ENCODE measurements around the gene FAM72B.
"Not testable (repeated sequence)": the region's sequence is repeated elsewhere in the genome, so short reads cannot be mapped to it uniquely, and the experiment has no call there.

FAM72B gene

DNA sequence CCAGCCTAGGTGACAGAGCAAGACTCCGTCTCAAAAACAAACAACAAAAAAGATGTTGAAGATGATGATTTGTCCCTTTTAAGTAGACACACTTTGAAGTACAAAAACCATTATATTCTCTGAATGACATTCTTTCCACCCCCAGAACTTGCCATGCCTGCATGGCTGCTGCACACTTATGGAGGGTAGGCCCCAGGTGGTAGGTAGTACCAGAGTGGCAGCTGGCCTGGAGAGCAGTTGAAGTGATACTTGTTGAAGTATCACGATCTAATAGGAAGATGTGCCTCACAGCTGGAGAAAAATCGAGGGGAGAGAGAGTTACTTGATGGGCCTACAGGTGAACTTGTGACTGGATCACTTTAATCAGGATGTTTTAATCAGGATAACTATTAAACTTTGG lies 15.6 kb upstream of the FAM72B start:
- not testable (repeated sequence) for DNase-seq

DNA sequence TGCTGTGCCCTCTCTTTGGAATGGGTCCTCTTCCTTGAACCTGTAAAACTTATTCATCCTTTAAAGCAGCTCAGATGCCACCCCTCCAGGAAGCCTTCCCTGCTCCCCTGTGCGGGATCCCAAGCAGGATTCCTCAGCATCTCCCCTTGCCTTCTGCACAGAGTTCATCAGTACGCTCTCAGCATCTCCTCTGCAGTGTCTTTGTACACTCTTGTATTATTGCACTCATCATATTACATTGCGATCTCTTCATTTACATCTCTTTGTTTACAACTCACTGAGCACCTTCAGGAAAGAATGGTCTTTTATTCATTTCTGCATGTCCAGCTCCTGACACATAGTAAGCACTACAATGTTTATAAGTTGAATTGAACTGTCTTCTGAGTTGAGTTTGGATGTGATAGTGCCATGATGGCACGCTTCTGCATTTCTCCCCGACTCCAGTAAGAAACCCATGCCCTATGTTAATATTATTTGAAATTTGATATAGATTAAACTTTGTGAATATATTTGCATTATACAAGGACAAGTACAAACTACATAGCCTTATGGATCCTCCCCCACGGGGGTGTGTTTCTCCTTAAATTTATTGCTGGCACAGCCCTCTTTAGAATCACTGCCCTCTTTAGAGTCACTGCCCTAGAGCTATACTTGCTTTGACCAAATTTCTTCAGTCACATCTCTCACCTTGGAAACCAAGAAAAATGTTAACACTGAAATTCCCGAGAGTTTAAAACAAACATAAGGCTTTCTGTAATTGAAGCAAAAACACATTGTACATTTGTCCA lies 13.1 kb upstream of the FAM72B start:
- DNase-seq: not testable (repeated sequence)

DNA sequence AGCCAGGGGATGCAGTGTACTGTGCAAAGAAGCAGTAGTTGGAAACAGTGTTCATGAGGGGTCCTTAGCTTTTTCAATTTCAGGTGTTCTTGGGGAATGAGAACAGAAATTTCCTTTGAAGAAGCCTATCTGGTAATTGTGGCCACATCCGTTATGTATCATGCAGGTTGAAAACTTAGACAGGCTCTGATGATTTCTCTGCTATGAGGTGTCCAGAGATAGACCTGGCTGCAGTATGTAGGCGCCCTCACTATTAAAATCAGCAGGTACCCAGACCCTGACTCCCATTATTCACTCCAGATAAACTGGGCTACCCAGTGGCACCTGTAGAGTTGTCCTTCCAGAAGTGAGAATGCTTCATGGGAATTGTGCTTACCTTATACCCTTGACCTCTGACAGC lies 8.4 kb upstream of the FAM72B start:
- not testable (repeated sequence) for DNase-seq

DNA sequence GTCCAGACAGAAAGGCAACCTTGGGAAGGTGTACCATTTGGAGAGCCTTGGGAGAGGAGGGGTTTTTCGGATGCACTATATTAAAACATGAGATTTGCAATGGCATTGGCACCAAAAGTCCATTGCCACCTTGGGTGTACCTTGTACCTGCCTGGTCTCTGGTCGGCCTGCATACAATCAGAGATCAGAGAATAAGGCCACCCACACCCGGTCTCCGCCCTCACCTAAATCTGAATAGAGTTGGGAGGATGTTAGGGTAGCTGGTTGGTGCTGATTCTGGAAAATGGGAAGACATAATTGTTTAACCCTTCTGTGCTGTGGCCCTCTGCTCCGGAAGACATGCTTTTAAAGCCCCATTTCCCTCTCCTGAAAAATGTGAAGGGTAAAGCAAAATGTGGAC lies 3.8 kb upstream of the FAM72B start:
- not testable (repeated sequence) for DNase-seq

DNA sequence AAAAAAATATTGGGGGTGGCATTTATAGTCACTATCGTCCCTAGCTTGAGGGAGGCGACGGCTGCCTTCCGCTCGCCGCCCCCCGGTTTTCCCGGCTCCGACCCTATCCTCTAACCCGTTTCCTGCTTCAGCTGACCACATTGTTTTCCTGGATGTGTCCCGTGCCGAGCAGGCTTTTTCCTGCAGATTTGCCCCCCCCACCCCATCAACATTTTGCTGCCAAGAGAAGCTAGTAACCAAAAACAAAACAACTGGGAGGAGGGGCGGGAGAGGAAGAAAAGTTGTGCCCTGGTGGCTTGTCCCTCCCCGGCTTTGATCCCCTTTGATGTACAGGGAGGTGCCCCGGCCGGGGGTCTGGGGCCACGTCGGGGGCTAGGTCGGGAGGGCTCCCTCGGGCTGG lies 2.1 kb upstream of the FAM72B start:
- not testable (repeated sequence) for DNase-seq

DNA sequence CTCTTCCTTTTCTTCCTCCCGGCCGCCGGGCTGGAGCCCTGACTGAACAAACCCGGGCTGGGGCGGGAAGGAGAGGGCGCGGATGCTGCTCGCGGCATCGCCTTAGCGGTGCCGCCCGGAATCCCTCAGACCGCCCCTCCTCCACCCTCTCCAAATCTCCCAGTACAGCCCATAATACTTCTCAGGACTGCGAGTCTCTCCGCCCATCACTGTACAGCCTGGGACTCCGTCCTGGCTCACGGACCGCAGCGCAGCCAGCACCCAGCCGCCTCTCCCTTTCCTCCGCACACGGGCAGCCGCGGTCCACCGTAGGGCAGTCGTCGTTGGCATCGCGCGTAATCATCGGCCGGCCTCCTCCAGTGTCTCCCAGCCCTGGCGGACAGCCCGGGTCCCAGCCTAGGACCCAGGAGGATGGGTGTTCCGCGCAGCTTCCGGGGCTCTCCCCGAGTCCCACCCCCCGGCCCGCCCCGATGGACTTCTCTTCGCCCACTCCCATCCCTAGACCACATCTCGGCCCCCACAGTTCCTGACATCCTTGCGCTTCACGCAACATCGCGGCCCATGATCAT lies 1.1 kb upstream of the FAM72B start:
- not testable (repeated sequence) for DNase-seq

DNA sequence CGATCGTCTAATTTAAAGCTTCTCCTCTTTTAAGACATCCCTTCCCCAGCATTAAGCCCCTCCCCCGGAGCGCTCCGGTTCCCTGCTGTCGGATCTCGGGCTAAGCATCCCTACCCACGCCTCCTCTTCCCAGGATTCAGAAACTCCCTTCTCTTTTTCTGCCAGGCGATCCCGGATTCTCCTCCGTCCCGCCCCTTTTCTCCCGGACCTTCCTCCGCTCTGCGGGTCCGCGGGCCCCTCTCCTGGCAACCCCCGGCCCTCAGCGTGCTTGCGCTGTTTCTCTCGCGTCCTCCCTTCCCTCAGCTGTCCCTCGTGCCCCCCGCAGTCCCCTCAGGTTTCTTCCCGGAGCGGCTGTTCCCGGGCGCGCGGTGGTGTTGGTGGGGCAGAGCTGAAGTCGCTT lies 273 bp downstream of the FAM72B start:
- not testable (repeated sequence) for DNase-seq

DNA sequence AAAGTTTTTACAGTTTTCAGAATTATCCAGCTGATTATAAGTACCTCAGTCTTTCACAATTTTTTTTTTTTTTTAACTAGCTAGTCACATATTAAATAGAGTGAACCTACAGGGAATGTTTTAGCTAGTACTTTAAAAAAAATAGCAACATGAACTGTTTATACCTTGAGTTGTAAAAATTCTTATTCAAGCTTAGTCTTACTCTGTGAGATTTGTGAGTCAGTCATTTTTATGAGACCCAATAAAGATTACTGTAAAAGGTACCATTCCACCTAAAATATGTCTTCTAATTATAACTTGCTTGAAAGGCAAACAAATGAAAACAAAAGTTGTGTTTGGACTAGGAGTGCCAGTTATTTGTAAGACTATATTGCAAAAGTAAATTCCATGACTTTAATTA lies 5.9 kb downstream of the FAM72B start:
- DNase-seq: not testable (repeated sequence)

DNA sequence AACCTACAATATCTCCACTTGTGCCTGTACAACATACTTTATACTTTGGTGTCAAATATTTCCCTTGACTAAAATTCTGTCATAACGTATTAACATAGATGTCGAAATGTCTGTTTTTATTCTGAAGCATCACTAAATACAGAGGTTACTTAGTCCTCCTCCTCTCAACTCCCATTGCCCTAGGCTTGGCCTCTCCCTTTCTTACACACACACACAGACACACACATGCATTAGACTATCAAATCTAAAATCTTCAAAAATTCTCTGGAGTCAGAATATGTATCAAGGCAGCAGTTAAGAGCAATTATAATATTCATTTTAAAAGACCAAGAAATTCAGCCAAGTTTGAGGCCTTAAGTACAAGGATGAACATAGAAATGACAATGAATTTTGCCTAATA lies 7.5 kb downstream of the FAM72B start:
- DNase-seq: not testable (repeated sequence)

DNA sequence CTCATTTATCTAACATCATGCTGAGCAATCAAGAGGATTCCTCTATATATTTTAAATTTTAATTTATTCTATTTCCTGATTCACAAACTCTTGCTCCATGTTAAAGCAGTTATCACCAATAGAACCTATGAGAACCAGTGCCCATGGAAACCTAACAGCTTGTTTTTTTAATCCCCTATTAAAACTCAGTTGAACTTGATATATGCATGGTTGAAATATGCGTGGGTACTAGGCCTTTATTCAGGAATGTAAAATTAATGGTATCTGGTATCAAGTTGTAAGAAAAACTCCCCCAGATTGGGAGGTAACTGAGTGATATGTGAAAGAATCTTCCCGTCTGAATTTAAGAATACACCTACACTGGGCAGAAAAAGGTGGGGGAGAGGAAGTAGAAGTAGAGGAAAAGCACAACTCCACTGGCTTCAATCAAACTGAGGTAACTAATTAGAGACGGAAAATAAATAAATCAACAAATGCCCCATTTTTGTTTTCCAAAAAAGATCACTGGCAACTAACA lies 15.9 kb downstream of the FAM72B start:
- not testable (repeated sequence) for DNase-seq

DNA sequence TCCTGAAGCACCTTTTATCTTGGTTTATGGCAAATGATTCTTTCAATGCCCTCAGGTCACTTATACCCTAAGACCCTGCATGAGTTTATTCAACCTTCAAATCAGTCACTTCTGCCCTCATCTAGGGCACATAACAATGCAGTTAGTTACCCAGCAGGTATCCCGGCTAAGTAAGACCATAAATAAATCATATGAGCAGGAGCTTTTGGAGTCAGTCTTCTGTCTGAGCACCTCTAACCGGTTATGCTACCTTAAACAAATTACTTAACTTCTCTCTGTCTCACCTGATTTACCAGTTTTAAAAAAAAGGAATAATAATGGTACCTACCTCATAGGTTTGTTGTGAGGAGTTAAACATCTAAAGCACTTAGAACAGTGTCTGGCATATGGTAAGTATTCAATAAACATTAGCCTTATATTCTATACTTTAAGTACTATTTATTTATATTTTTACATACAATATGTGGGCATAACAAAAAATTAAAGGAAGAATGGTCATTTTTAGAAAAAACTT lies 16.9 kb downstream of the FAM72B start:
- not testable (repeated sequence) for DNase-seq

DNA sequence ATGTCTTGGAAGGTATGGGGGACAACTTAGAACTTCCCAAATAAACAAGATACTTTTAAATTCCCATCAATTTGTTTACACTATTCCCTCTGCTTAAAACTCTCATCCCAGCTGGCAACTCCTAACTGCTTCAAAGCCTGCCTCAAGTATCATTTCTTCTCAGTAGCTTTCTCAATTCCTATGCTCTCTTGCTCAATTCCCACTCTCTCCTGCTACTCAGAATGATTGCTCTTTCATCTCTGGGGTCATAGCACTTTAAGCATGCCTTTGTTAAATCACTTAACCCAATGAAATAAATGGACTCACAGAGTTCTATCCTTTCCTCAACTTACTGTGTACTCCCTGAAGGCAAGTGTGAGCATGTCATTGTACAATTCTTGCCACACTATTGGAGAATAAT lies 18.8 kb downstream of the FAM72B start:
- DNase-seq: not testable (repeated sequence)

DNA sequence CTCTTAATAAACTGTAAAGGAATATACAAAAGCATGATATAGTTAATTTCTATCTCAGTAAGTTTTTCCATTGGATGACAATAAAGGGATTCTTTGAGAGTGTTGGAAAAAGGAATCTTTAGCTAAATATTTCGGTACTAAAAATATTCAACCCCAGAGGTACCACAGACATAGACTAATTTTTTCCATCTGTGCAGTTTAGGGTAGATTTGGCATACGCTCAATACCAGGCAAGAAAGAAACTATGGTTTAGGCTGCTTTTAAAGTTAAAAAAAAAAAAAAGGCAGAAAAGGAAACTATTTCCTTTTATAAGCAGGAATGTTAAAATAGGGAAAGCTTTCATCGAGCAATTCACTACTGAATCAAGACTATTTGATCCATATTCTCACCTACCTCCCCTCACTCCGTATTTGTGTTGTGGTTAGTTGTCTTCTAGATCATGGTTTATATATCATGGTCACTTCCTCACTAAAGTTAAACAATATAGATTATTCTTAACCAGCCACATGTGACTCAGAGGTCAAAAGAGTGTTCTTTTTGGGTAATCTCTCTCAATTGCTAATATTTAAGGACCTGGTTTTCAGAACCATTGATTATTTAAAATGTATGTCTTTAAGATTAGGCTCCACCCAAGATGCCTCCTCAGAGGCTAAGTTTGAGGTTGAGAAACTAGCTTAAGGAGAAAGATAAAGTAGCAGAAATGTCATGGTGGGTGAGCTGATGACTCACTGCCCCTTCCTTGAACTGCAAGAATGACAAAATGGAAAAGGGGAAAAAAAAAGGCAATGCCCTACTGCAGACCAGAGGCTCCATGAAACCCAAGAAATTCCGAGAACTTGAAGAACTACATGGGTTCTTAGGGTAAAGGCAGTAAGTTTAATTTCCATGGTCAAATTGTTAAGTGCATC lies 20.0 kb downstream of the FAM72B start:
- not testable (repeated sequence) for DNase-seq

DNA sequence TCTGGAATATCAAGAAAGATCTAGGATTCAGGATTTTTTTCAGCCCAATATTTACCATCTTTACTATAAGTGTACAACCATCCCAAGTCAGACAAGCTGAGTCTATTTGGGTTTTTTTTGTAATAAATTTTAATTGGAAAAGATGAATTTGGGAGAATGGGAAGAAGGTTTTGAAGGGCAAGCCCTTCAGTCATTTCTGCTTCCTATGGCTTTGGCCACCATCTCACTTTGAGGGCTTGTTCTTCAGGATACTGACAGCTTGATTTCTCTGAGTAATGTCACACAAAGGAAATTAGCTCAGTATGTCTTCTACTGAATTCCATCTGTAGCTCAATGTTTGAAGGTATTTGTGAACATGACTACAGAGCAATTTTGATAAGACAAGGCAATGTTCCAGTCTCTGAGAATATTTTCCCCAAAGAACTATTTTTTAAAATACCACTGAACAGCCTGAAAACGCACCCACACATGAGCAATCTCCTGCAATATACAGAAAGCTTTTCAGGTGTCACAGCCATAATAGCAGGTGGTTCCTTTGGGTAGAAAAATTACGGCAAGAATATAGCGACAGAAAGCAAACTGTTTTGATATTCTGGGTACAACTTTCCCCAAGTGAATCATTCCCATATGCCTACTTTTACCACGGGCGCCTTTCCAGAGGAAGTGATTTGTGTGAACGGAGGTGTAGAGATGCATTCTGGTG lies 22.8 kb downstream of the FAM72B start:
- DNase-seq: not testable (repeated sequence)

DNA sequence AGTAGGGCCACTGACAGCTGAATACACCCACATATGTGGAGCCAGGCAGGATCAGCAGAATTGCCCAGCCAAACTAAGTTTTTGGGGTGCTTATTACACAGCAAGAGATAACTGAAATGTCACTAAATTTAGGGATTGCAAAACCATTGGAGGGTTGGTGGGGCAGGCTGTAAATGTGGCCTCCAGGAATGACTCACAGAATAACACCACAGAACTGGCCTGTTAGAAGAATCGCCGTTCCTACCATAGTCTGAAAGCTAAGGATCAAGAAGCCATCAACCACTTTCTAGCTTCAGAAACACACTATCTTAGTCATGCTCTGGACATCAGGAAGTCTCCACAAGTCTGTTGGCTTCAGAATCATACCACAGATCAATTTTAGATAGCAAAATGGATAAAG lies 24.0 kb downstream of the FAM72B start:
- not testable (repeated sequence) for DNase-seq

DNA sequence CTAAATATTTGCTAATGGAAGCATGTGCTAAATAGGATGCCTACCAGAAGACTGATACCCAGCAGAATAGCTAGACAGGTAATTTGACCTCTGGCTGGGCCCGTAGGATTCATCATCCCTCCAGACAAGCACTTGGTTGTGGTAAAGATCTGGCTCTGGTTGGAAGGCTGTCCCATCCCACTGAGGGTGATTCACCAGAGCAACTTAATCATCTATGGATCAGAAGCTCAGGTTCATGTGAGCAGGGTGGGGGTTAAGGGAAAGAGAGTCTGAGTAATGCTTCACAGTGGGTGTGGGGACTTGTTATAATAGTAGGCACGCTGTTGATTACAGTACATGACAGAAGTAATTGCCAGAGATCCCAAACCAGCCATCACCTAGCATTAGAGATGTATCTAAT lies 26.5 kb downstream of the FAM72B start:
- not testable (repeated sequence) for DNase-seq

DNA sequence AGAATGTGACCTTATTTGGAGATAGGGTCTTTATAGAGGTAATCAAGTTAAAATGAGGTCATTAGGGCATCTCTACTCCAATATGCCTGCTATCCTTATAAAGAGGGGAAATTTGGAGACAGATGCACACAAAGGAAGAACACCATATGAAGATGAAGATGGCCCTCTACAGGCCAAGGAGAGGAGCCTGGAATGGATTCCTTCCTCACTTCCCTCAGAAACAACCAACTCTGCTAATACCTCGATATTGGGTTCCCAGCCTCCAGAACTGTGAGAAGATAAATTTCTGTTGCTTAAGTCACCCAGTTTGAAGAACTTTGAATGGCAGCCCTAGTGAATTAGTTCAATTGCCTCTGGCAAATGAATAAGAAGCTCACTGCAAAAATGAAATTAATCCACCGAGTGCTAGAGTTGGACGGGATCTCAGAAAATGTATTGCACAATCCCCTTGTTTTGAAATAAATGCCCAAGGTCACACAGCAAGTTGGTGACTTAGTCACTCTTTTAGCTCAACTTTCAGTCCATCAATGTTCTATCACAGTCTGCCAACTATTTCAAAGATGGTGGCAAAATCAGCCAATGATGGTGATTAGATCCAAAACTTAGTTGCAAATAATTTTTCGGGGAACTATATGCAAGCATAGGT lies 27.1 kb downstream of the FAM72B start:
- not testable (repeated sequence) for DNase-seq

DNA sequence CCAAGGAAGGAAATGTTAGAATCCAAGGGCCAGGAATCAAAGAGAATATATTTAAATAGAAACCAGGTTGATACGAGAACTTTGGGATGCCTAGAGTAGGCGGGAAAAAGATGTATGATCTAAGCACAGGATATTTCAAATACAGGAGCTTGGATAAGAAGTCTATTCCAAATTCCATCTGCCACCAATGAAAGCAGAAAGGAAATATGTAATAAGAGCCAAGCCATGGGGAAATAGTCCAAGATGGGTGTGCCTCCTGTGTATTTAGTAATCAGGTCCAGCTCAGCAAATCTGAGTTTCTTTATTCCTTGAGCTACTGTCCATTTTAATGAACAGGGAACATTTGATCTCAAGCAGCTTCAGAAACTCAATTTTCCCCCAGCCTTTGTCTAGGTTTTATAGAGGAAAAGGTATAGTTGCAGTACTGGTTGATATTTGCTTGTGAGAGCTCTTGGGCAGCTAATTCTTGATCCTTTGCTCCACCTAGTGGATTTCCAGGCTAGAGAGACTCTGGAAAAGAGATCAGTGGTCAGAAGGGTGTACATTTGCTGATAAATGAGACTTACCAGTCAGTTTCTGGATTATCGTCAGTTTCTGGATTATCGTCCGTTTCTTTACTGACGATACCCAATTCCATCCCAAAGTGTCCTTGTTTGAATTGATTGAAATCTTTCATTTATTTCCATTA lies 28.3 kb downstream of the FAM72B start:
- DNase-seq: not testable (repeated sequence)

DNA sequence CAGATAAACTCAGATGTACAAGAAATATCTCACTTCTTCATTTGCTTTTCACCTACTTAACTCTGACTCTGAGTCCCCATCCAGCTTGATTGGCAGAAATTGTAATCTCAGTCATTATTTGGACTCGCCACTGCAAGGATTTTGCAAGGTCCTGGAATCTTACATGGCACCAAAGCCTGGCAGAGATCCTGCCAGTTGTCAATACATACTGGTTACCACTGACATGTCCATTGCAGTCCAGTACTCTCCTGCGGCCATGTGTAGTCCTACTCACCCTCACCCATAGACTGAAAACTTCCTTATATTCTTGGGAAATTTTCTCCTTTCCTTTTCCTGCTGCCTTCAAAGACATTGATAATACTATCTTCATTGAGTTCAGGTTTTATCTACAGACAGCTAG lies 29.3 kb downstream of the FAM72B start:
- DNase-seq: not testable (repeated sequence)

DNA sequence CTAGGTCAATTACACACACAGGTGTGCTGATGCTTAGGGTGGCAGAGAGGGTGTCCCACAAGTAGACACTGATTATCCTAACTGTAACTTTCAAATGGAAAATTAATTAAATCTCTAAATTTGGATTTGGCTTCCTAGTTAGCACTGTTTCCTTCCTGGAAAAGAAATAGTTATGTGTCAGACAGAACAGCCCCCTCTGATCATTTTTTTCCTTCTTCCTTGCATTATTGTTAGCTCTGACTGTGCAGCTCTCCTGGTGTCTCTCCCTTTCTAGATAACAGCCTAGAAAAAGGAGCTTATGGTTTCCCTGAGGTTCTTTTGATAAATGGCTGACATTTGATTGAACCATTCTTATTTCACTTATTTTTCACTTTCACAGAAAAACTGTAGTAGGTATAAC lies 31.4 kb downstream of the FAM72B start:
- DNase-seq: not testable (repeated sequence)

DNA sequence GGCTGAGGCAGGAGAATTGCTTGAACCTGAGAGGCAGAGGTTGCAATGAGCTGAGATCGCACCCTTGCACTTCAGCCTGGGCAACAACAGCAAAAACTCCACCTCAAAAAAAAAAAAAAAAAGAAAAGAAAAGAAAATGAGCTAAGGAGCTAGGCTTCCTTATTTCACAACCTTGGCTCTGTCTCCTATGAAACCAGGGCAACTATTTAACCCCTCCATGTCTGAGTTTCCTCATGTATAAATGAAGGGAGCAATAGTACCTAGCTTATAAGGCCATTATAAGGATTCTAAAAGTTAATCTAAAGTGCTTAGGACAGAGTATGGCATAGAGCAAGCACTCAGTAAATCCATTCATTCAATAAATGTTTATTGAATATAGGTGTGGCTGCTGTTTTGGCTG lies 32.8 kb downstream of the FAM72B start:
- DNase-seq: not testable (repeated sequence)
